Natural killer cell (primary cell): ENCODE measurements around the gene C6orf118. TPM values are rescaled to one million over a fixed set of nuclear protein-coding genes. Genes with fewer than 3 reads are reported as not detected.

ENCODE experiments used
- ATAC-seq, 3 donors: fragments of 150-1000 bp in 2 of 3; fragments of 200-7000 bp in 1 of 3; cut with Tn5 transposase; 1 replicate in 1 of 3; 2 replicates in 2 of 3; pipeline ENCODE4 v1.10.0; 2021; ENCODE audit warnings: mild to moderate bottlenecking in 2 of 3, moderate library complexity in 2 of 3
- DNase-seq, 2 donors: peaks; one replicate each; pipeline versions ENCODE4 v3.0.0 to v3.0.0-alpha.2; 2013 to 2021; ENCODE audit warnings: mixed read lengths in 1 of 2
- H3K27ac ChIP-seq: one replicate; pipeline ENCODE4 v1.5.1; 2013; ENCODE audit warnings: mild to moderate bottlenecking, low read length
- H3K27me3 ChIP-seq: one replicate; pipeline ENCODE4 v1.6.1; 2013; ENCODE audit warnings: low read length; ENCODE audit not compliant: control insufficient read depth, insufficient read depth
- H3K36me3 ChIP-seq: one replicate; pipeline ENCODE4 v1.6.1; 2013; ENCODE audit warnings: low read length; ENCODE audit not compliant: control insufficient read depth, insufficient read depth
- H3K4me1 ChIP-seq: one replicate; pipeline ENCODE4 v1.6.1; 2013; ENCODE audit warnings: low read length; ENCODE audit not compliant: control insufficient read depth, insufficient read depth
- H3K4me3 ChIP-seq: one replicate; pipeline ENCODE4 v1.5.1; 2013; ENCODE audit warnings: low read length
- H3K9me3 ChIP-seq: one replicate; pipeline ENCODE4 v1.6.1; 2013; ENCODE audit warnings: low read length; ENCODE audit not compliant: control insufficient read depth, insufficient read depth
- H3K27ac Mint-ChIP-seq, 2 donors: one replicate each; pipeline ENCODE4 v1.8.0; 2022; ENCODE audit warnings: mild to moderate bottlenecking in 2 of 2, mixed read lengths in 2 of 2, moderate library complexity in 1 of 2
- H3K27me3 Mint-ChIP-seq, 2 donors: one replicate each; pipeline ENCODE4 v1.8.0; 2022; ENCODE audit warnings: low read depth in 2 of 2, mixed read lengths in 2 of 2
- H3K36me3 Mint-ChIP-seq: one replicate; pipeline ENCODE4 v1.8.0; 2022; ENCODE audit warnings: mixed read lengths
- H3K4me1 Mint-ChIP-seq, 2 donors: one replicate each; pipeline ENCODE4 v1.8.0; 2022; ENCODE audit warnings: mixed read lengths in 2 of 2
- H3K4me3 Mint-ChIP-seq: one replicate; pipeline ENCODE4 v1.8.0; 2022; ENCODE audit warnings: mild to moderate bottlenecking, moderate library complexity, mixed read lengths
- H3K9me3 Mint-ChIP-seq, 2 donors: one replicate each; pipeline ENCODE4 v1.8.0; 2022; ENCODE audit warnings: mixed read lengths in 2 of 2
- CTCF ChIP-seq: fragments of 200-600 bp; IDR thresholded peaks from one replicate; pipeline ENCODE4 v1.8.0; 2022; ENCODE audit warnings: antibody characterized with exemption
- WGBS: methylation state at CpG from one replicate; pipeline ENCODE4 v1.1.7; 2013; ENCODE audit warnings: missing lambda C conversion rate; ENCODE audit not compliant: insufficient coverage; 5-methylcytosine and 5-hydroxymethylcytosine counted together
- intact Hi-C: fragments of 100-400 bp; cut with micrococcal nuclease; formaldehyde crosslinking; loops from one replicate; pipeline ENCODE4 v1.14.2; 2022
- total RNA-seq, 4 donors: library from RNA; stranded (reverse); fragments of 120-200 nt in 1 of 4; gene quantifications; one replicate each; pipeline versions ENCODE4 v1.2.3 to v1.2.4, GENCODE V29; 2013 to 2022

C6orf118 gene
- total RNA-seq, 3 donors from 2014 or later (not counting 1 experiment from before 2014, with no cell fraction given) = not detected

GRCh38 chr6:165244524-165245247 is 64.7 kb downstream of the C6orf118 start:
- TF ChIP-seq CTCF = no peak
- DNase-seq (no peak), ATAC-seq (no peak)
- Mint-ChIP-seq H3K9me3 (peaks cover 16 to 18% of the 10 kb centered on the region in 2 donors), H3K27me3 (no peaks in the 10 kb centered on the region), H3K4me1 (no peaks in the 10 kb centered on the region), H3K27ac (no peak overlapping the region), H3K36me3 (no peaks in the 10 kb centered on the region), H3K4me3 (no peak overlapping the region)
- H3K27me3 ChIP-seq = no peaks in the 10 kb centered on the region
- 71% methylated on average over 8 of the region's 12 CpGs for WGBS
- intact Hi-C loops = no loop called here
- H3K27ac ChIP-seq = no peak overlapping the region
- H3K4me3 ChIP-seq = no peak overlapping the region
- H3K9me3 ChIP-seq = peaks cover 2% of the 10 kb centered on the region
- no peaks in the 10 kb centered on the region for H3K4me1 ChIP-seq
- H3K36me3 ChIP-seq = no peaks in the 10 kb centered on the region

GRCh38 chr6:165243801-165244200 is 65.6 kb downstream of the C6orf118 start:
- no peaks in the 10 kb centered on the region for H3K27me3 Mint-ChIP-seq
- no peak overlapping the region for H3K27ac Mint-ChIP-seq
- H3K9me3 Mint-ChIP-seq = peaks cover 8 to 16% of the 10 kb centered on the region in 2 donors
- Histone ChIP-seq H3K27ac (no peak overlapping the region), H3K36me3 (no peaks in the 10 kb centered on the region), H3K4me1 (no peaks in the 10 kb centered on the region), H3K9me3 (peaks cover 2% of the 10 kb centered on the region), H3K4me3 (no peak overlapping the region), H3K27me3 (no peaks in the 10 kb centered on the region)
- WGBS = 89% methylated on average over 5 of the region's 5 CpGs
- no peaks in the 10 kb centered on the region for H3K4me1 Mint-ChIP-seq
- ATAC-seq = no peak
- DNase-seq = no peak
- no peaks in the 10 kb centered on the region for H3K36me3 Mint-ChIP-seq
- no peak for TF ChIP-seq CTCF
- H3K4me3 Mint-ChIP-seq = no peak overlapping the region
- intact Hi-C loops = no loop called here

DNA sequence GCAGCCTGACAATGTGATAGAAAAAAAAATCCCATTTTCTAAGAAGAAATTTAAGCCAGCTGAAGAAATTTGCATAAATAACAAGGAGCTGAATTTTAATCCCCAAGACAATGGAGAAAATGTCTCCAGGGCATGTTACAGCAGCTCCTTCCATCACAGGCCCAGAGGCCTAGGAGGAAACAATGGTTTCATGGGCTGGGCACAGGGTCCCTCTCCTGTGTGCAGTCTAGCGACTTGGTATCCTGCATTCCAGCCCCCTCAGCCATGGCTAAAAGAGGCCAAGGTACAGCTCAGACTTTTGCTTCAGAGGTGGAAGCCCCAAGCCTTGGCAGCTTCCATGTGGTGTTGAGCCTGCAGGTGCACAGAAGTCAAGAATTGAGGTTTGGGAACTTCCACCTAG is 73.1 kb downstream of the C6orf118 start:
- DNase-seq (no peak), ATAC-seq (no peak)
- Histone ChIP-seq H3K9me3 (peaks cover 12% of the 10 kb centered on the region), H3K27ac (no peak overlapping the region), H3K4me3 (no peak overlapping the region), H3K4me1 (no peaks in the 10 kb centered on the region), H3K36me3 (no peaks in the 10 kb centered on the region), H3K27me3 (no peaks in the 10 kb centered on the region)
- intact Hi-C loops = no loop called here
- Mint-ChIP-seq H3K36me3 (no peaks in the 10 kb centered on the region), H3K27me3 (no peaks in the 10 kb centered on the region), H3K4me1 (peaks cover 0 to 4% of the 10 kb centered on the region in 2 donors), H3K9me3 (peaks cover 14 to 21% of the 10 kb centered on the region in 2 donors), H3K4me3 (no peak overlapping the region), H3K27ac (no peak overlapping the region)
- WGBS = 81% methylated on average over 1 of the region's 1 CpG
- TF ChIP-seq CTCF = no peak
